Activated naive CD4-positive, alpha-beta T cell treated with Interleukin-2 at 50 U/mL for 16 hours (primary cell): Measurements from ENCODE around the gene DCAF8.

Experiments used
- DNase-seq: peaks from one replicate; pipeline ENCODE4 v3.0.0-alpha.2; 2020

The DCAF8 gene

GRCh38 chr1:160167580-160167979 lies 94.8 kb downstream of the DCAF8 start:
- DNase-seq = no peak

GRCh38 chr1:160167056-160167455 lies 95.3 kb downstream of the DCAF8 start:
- no peak for DNase-seq

- no peak for DNase-seq
These were observed 96.0 kb downstream of the DCAF8 start for GRCh38 chr1:160166166-160166868.
